Small intestine (tissue), 7 donors: ENCODE results near the gene TECPR2. TPM values are rescaled to one million over a fixed set of nuclear protein-coding genes. Genes with fewer than 3 reads are reported as not detected.

ENCODE experiments used
- DNase-seq, 2 donors: peaks; one replicate each; pipeline versions ENCODE4 v3.0.0 to v3.0.0-alpha.2; 2013
- FAIRE-seq: peaks from 2 replicates; lab custom pipeline; 2012; peaks lifted over from hg19 to GRCh38; lab: Jason Lieb, UNC
- H3K27ac ChIP-seq, 3 donors: one replicate each; pipeline ENCODE4 v1.5.1; 2013; ENCODE audit warnings: low read length in 2 of 3, mild to moderate bottlenecking in 2 of 3, control low read depth in 1 of 3, inconsistent platforms in 1 of 3, low read depth in 1 of 3, moderate library complexity in 1 of 3
- H3K27me3 ChIP-seq, 3 donors: one replicate each; pipeline ENCODE4 v1.6.1; 2013; ENCODE audit warnings: low read length in 3 of 3, inconsistent platforms in 1 of 3; ENCODE audit not compliant: control insufficient read depth in 3 of 3, insufficient read depth in 3 of 3
- H3K36me3 ChIP-seq, 3 donors: one replicate each; pipeline ENCODE4 v1.6.1; 2013; ENCODE audit warnings: low read length in 3 of 3, inconsistent platforms in 1 of 3, low read depth in 1 of 3, mild to moderate bottlenecking in 1 of 3, moderate library complexity in 1 of 3; ENCODE audit not compliant: control insufficient read depth in 3 of 3, insufficient read depth in 2 of 3
- H3K4me1 ChIP-seq, 3 donors: one replicate each; pipeline ENCODE4 v1.6.1; 2013; ENCODE audit warnings: low read length in 2 of 3, inconsistent platforms in 1 of 3, low read depth in 1 of 3, mild to moderate bottlenecking in 1 of 3, moderate library complexity in 1 of 3; ENCODE audit not compliant: control insufficient read depth in 3 of 3, insufficient read depth in 2 of 3
- H3K4me3 ChIP-seq, 3 donors: one replicate each; pipeline ENCODE4 v1.5.1; 2013; ENCODE audit warnings: low read length in 3 of 3, control low read depth in 1 of 3, inconsistent platforms in 1 of 3, low read depth in 1 of 3, mild to moderate bottlenecking in 1 of 3, moderate library complexity in 1 of 3
- H3K9me3 ChIP-seq, 2 donors: one replicate each; pipeline ENCODE4 v1.6.1; 2013; ENCODE audit warnings: low read depth in 1 of 2, low read length in 1 of 2; ENCODE audit not compliant: control insufficient read depth in 2 of 2, insufficient read depth in 1 of 2
- WGBS, 3 donors: extraction: QIAGEN DNeasy Blood & Tissue Kit; methylation state at CpG; one replicate each; pipeline ENCODE4 v1.1.7; 2013; 5-methylcytosine and 5-hydroxymethylcytosine counted together
- polyA plus RNA-seq, 4 donors: library from polyadenylated mRNA; stranded (reverse) in 3 of 4; unstranded in 1 of 4; fragments of 200-250 nt in 3 of 4; fragments of 120-200 nt in 1 of 4; gene quantifications; one replicate each; pipeline versions ENCODE4 v1.2.1 to v1.2.3, GENCODE V29; 2013
- donor health status: healthy with polysubstance abuse.
- donor health status: control.
- donor health status: control.
- donor health status: Bipolar disorder and iron deficiency.
- donor health status: healthy.

TECPR2 gene
- polyA plus RNA-seq, 4 donors = 3.2 to 10.6 (median 7.6) TPM

DNA sequence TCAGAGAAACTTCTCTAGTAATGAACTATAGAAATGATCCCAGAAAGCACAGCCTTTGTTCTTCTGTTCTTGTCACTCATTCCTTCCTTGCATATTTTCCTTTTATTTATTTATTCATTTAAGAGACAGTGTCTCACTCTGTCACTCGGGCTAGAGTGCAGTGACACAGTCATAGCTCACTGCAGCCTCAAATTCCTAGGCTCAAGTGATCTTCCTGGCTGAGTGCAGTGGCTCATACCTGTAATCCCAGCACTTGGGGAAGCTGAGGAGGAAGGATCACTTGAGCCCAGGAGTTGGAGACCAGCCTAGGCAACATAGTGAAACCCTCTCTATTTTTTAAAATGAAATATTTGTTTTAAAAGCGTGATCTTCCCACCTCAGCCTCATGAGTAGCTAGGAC, 11.5 kb downstream of the TECPR2 start:
- 85 to 90% (median 89%) methylated on average over 2 of the region's 2 CpGs for WGBS, 3 donors
- Histone ChIP-seq H3K27me3 (no peaks in the 10 kb centered on the region), H3K4me1 (no peaks in the 10 kb centered on the region), H3K4me3 (no peak overlapping the region), H3K36me3 (peaks cover 0 to 13% (median 2%) of the 10 kb centered on the region in 3 donors), H3K27ac (no peak overlapping the region), H3K9me3 (no peaks in the 10 kb centered on the region)
- FAIRE-seq (no peak), DNase-seq (no peak)

DNA sequence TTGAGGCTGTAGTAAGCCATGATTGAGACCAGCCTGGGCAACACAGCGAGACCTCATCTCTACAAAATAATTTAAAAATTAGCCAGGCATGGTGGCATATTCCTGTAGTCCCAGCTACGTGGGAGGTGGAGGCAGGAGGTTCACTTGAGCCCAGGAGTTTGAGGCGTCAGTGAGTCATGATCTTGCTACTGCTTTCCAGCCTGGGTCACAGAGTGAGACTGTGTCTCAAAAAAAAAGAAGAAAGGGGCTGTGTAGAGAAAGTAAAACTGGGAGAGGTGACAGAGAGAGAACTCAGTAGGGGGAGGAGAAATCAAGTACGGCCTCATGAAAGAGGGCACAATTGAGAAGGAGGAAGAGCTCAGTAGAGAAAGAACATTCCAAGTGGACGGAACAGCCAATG, 12.4 kb downstream of the TECPR2 start:
- no peak for FAIRE-seq
- H3K27ac ChIP-seq = no peak overlapping the region
- no peak overlapping the region for H3K4me3 ChIP-seq
- H3K27me3 ChIP-seq = no peaks in the 10 kb centered on the region
- no peaks in the 10 kb centered on the region for H3K4me1 ChIP-seq
- peaks cover 0 to 13% (median 2%) of the 10 kb centered on the region in 3 donors for H3K36me3 ChIP-seq
- H3K9me3 ChIP-seq = no peaks in the 10 kb centered on the region
- no peak for DNase-seq
- WGBS, 3 donors = 89 to 95% (median 94%) methylated on average over 5 of the region's 5 CpGs

DNA sequence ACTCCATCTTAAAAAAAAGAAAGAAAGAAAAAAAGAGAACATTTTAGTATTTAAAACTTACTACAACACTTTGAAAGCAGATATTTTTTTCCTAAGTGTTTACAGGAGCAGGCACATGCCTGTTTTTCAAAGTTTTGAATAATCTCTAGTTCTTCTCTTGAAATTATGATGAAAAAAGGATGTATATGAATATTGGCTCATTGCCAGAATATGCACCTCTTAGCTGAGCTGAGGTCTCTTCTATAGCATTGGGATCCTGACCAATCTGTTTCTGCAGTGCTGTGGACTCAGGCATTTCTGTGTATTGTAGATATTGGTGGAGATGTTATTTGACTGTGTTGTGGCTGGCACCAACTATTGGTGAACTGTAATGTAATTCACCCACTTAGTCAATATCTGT, 15.0 kb downstream of the TECPR2 start:
- no peaks in the 10 kb centered on the region for H3K9me3 ChIP-seq
- H3K4me1 ChIP-seq = no peaks in the 10 kb centered on the region
- DNase-seq = no peak
- H3K36me3 ChIP-seq = peaks cover 0 to 11% (median 0%) of the 10 kb centered on the region in 3 donors
- no peak overlapping the region for H3K27ac ChIP-seq
- FAIRE-seq = no peak
- no peaks in the 10 kb centered on the region for H3K27me3 ChIP-seq
- no peak overlapping the region for H3K4me3 ChIP-seq

DNA sequence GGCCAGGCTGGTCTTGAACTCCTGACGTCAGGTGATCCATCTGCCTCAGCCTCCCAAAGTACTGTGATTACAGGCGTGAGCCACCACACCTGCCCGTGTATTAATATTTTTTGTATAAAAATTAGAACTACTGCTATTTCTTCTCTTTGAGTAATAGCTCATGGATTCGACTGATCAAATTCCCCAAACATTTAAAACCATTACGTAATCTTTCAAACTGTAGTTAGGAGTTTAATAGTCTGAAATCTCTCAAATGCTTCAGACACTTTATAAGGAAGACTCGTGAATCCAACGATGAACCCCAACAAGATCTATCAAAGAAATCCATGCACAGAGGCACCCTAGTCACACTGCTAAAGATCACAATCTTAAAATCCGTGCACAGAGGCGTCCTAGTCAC, 16.1 kb downstream of the TECPR2 start:
- no peaks in the 10 kb centered on the region for H3K4me1 ChIP-seq
- H3K27ac ChIP-seq = no peak overlapping the region
- FAIRE-seq (no peak), DNase-seq (no peak)
- peaks cover 0 to 11% (median 0%) of the 10 kb centered on the region in 3 donors for H3K36me3 ChIP-seq
- no peaks in the 10 kb centered on the region for H3K9me3 ChIP-seq
- 94 to 97% (median 95%) methylated on average over 9 of the region's 9 CpGs for WGBS, 3 donors
- no peaks in the 10 kb centered on the region for H3K27me3 ChIP-seq
- no peak overlapping the region for H3K4me3 ChIP-seq

DNA sequence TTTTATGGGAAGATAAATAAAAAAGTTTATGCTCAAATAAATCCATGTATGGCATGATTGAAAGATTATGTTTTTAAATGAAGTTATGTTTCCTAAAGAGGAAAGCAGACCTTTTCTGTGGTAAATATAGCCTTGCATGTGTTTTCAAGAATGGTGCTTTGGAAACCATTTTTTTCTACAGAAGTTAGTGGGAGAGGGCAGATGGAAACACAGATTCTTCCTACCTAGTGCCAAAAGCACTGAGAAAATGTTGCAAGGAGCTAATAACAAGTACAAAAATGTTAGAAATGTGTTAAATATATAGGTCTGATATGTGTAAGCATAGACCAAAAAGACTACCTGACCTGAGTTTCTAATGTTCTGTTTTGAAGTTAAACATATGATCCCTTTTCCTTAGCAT, 24.3 kb downstream of the TECPR2 start:
- FAIRE-seq (no peak), DNase-seq (no peak)
- peaks cover 0 to 7% (median 0%) of the 10 kb centered on the region in 3 donors for H3K36me3 ChIP-seq
- H3K9me3 ChIP-seq = no peaks in the 10 kb centered on the region
- H3K4me1 ChIP-seq = no peaks in the 10 kb centered on the region
- H3K27me3 ChIP-seq = no peaks in the 10 kb centered on the region
- H3K27ac ChIP-seq = no peak overlapping the region
- H3K4me3 ChIP-seq = no peak overlapping the region

DNA sequence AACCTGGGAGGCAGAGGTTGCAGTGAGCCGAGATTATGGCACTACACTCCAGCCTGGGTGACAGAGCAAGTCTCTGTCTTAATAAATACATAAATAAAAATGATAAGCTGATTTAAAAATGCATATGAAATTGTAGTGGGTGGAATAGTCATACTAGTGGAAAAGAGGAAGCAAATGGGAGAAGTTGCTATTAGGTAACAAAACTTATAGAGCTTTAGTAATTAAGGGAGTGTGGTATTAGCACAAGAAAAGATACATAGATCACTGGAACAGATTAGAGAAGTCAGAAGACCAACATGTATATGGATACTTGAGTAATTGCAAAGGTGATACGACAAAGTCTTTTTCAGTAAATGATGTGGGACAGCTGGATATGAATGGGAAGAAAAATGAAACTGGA, 26.5 kb downstream of the TECPR2 start:
- DNase-seq (no peak), FAIRE-seq (no peak)
- Histone ChIP-seq H3K4me1 (no peaks in the 10 kb centered on the region), H3K36me3 (peaks cover 0 to 9% (median 0%) of the 10 kb centered on the region in 3 donors), H3K4me3 (no peak overlapping the region), H3K27ac (no peak overlapping the region), H3K27me3 (no peaks in the 10 kb centered on the region), H3K9me3 (no peaks in the 10 kb centered on the region)
- WGBS, 3 donors = 85 to 94% (median 88%) methylated on average over 2 of the region's 2 CpGs

DNA sequence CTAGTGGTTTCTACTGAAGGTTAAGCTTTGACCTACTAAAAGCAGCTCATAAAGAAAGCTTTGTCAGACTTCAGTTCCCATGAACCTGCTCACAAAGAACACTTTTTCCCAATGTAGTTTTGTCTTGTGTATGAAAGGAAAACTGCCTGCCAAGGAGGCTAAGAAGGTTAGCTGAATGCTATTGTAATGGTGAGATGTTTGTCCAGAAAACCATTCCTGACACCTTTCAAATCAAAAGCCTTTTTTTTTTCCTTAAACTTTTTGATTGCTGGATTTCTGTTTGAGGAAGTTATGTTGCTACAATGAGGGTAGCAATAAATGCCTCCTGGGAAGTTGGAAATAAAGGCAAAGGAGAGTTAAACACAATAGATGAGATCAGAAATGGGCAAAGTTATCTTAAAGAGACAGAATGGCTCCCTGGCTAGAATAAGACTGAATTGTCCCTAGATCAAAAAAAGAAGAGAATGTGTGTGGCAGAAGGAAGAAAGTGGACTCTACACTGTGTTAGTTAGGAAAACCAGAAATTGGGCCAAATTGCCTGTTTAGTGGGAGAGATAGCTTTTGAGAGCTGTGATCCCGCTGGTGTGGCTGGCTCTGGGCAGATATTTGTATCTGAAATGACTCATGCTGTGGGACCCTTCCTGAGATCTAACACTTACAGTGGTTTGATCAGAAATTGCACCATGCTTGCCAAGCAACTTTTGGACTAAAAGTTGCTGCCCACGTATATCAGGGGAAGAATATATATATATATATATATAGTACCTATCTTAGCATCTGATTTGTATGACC, 27.5 kb downstream of the TECPR2 start:
- Histone ChIP-seq H3K36me3 (peaks cover 0 to 9% (median 0%) of the 10 kb centered on the region in 3 donors), H3K27me3 (no peaks in the 10 kb centered on the region), H3K4me1 (no peaks in the 10 kb centered on the region), H3K9me3 (no peaks in the 10 kb centered on the region), H3K4me3 (no peak overlapping the region), H3K27ac (peak overlapping the region in 1 of 3 donors; percentile 31)
- DNase-seq = peak in 1 of 2 donors; percentile 12
- 43 to 57% (median 51%) methylated on average over 2 of the region's 2 CpGs for WGBS, 3 donors
- FAIRE-seq = no peak

DNA sequence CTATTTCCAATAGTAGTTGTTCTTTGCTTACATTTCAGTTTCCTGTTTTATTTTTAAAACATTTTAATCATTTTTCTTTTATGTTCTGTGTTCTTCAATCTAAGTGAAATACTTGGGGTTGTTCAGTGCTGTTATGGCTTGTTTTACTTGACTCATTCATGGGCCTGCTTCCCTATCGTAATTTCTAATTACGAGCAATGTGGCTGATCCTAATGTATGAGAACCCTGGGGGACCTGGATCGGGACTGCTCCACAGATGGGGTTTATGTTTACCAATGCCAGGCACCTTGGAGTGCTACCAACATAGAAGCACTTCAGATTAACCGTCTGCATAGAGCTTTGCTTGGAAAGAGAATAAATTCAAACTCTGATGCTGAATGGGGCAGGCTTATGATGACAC, 29.8 kb downstream of the TECPR2 start:
- Histone ChIP-seq H3K27me3 (no peaks in the 10 kb centered on the region), H3K27ac (no peak overlapping the region), H3K4me3 (no peak overlapping the region), H3K9me3 (peaks cover 0 to 3% of the 10 kb centered on the region in 2 donors), H3K36me3 (peaks cover 0 to 10% (median 2%) of the 10 kb centered on the region in 3 donors), H3K4me1 (no peaks in the 10 kb centered on the region)
- FAIRE-seq (no peak), DNase-seq (no peak)
- 72 to 89% (median 84%) methylated on average over 4 of the region's 4 CpGs for WGBS, 3 donors
